Measurements from ENCODE around the gene CYB561D2. TPM values are rescaled to one million over a fixed set of nuclear protein-coding genes. Genes with fewer than 3 reads are reported as not detected.

CYB561D2 gene
- total RNA-seq, 1 donor: 15.8 TPM

GRCh38 chr3:50337175-50337861 is 13.3 kb upstream of the CYB561D2 start:
- TF ChIP-seq CTCF (IDR thresholded peaks at IDR 0.05; ENCODE audit: insufficient read depth, low read length): no peak
- H3K4me3 ChIP-seq (ENCODE audit: low read depth, low read length): peak overlapping the region; percentile 75
- DNase-seq (ENCODE audit: low read depth): peak; percentile 99

GRCh38 chr3:50338965-50339364 is 11.7 kb upstream of the CYB561D2 start:
- peak overlapping the region; percentile 32 for H3K4me3 ChIP-seq (ENCODE audit: low read depth, low read length)
- TF ChIP-seq CTCF (IDR thresholded peaks at IDR 0.05; ENCODE audit: insufficient read depth, low read length): no peak
- no peak for DNase-seq (ENCODE audit: low read depth)

GRCh38 chr3:50339485-50340146 is 11.0 kb upstream of the CYB561D2 start:
- DNase-seq (ENCODE audit: low read depth): peak; percentile 65
- peak overlapping the region; percentile 69 for H3K4me3 ChIP-seq (ENCODE audit: low read depth, low read length)
- no peak for TF ChIP-seq CTCF (IDR thresholded peaks at IDR 0.05; ENCODE audit: insufficient read depth, low read length)

GRCh38 chr3:50340147-50340447 is 10.6 kb upstream of the CYB561D2 start:
- TF ChIP-seq CTCF (IDR thresholded peaks at IDR 0.05; ENCODE audit: insufficient read depth, low read length): no peak
- no peak for DNase-seq (ENCODE audit: low read depth)
- H3K4me3 ChIP-seq (ENCODE audit: low read depth, low read length): peak overlapping the region; percentile 69

GRCh38 chr3:50340448-50341329 is 10.0 kb upstream of the CYB561D2 start, which contains the start of gene RASSF1:
Gene RASSF1, minus strand, starts transcription at chr3:50340836. Its CDS starts 31 bp downstream, at chr3:50340805.
- DNase-seq (ENCODE audit: low read depth): peak; percentile 57
- TF ChIP-seq CTCF (IDR thresholded peaks at IDR 0.05; ENCODE audit: insufficient read depth, low read length): no peak
- H3K4me3 ChIP-seq (ENCODE audit: low read depth, low read length): peak within 1 kb of the TSS; percentile 69

GRCh38 chr3:50341537-50341936 is 9.1 kb upstream of the CYB561D2 start:
- H3K4me3 ChIP-seq (ENCODE audit: low read depth, low read length): peak overlapping the region; percentile 69
- no peak for DNase-seq (ENCODE audit: low read depth)
- no peak for TF ChIP-seq CTCF (IDR thresholded peaks at IDR 0.05; ENCODE audit: insufficient read depth, low read length)

Measured in fibroblast of the aortic adventitia (primary cell).